NCI-H2171 treated with DMSO at 0.1 percent for 48 hours (cell line): ENCODE data around the gene TPBGL.
"Not testable (repeated sequence)": the region's sequence is repeated elsewhere in the genome, so short reads cannot be mapped to it uniquely, and the experiment has no call there.

ENCODE experiments used
- DNase-seq: peaks from one replicate; lab custom pipeline; 2025; lab: John Stamatoyannopoulos, UW

The TPBGL gene

GRCh38 chr11:75272821-75273301 lies 32.3 kb downstream of the TPBGL start:
- no peak for DNase-seq

GRCh38 chr11:75273411-75274391 lies 33.1 kb downstream of the TPBGL start:
- no peak for DNase-seq

DNA sequence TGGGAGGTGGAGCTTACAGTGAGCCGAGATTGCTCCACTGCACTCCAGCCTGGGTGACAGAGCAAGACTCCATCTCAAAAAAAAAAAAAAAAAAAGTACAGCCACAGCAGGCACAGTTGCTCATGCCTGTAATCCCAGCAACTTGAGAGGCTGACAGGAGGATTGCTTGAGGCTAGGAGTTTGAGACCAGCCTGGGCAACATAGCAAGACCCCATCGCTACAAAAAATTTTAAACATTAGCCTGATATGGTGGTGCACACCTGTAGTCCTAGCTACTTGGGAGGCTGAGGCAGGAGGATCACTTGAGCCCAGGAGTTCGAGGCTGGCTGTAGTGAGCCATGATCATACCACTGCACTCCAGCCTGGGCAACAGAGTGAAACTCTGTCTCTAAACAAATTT lies 34.1 kb downstream of the TPBGL start:
- DNase-seq: not testable (repeated sequence)

DNA sequence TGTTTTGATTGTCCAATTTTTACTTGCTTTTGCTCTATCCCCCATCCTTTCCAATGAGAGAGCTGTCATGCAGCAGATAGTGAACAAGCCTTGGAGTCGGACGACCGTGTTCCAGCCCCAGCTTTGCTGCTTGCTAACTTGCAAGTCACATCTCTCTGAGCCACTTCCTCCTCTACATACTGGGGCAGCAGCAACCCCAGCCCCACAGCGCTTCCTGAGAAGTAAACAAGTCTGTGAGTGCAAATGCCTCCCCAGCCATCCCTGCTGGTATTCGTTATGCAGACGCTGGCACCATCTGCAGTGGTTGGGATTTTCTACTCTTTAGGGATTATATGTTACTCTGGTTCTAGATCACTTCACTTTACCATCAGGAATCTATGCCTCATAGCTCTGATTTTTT lies 35.0 kb downstream of the TPBGL start:
- DNase-seq: peak; percentile 74

DNA sequence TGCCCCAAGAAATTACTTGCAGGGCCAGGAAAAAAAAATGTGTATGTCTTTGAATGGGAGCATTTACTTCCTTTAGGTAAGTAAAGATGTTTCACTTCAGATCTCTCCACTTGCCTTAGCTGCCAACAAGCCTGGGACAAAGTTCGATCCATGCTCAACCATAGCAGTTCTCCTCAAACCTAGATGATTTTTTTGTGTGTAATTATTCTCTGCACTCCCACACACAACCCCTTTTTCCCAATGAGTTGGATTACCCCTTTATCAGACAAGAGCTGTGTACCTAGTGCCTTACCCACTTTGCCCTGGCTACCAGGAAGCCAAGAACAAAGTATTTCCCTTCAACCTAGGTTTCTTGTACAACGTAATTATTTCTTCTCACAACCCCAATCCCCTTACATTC lies 35.6 kb downstream of the TPBGL start:
- no peak for DNase-seq

DNA sequence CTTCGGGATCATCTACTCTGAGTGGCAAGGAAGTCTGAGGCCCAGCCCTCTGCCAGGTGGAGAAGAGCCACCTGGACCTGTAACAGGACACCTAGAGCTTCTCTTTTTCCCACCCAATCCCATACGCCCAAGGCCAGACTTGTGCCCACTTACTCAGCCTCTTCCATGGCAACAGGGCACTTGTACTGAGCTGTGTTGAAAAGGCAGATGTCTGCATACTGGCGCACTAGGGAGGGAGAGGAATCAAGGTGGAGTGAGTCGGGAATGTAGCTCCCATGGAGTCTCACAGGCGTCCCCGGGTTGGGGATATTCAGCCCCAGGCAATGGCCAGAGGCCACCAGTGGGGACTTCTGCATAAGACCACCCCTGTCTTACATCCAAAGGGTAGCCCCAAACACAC lies 36.1 kb downstream of the TPBGL start:
- DNase-seq: peak; percentile 91

GRCh38 chr11:75277211-75277805 lies 36.7 kb downstream of the TPBGL start:
- DNase-seq: no peak

GRCh38 chr11:75277991-75278790 lies 37.6 kb downstream of the TPBGL start:
- DNase-seq: no peak

GRCh38 chr11:75279273-75279672 lies 38.7 kb downstream of the TPBGL start:
- no peak for DNase-seq

GRCh38 chr11:75280227-75280701 lies 39.7 kb downstream of the TPBGL start:
- DNase-seq: peak; percentile 63

GRCh38 chr11:75280770-75281468 lies 40.3 kb downstream of the TPBGL start:
- DNase-seq: no peak

- DNase-seq: no peak
These were observed 41.0 kb downstream of the TPBGL start for GRCh38 chr11:75281469-75282095.

GRCh38 chr11:75283391-75283931 lies 42.9 kb downstream of the TPBGL start:
- no peak for DNase-seq

- DNase-seq: no peak
These were observed 45.3 kb downstream of the TPBGL start for GRCh38 chr11:75285776-75286360.

DNA sequence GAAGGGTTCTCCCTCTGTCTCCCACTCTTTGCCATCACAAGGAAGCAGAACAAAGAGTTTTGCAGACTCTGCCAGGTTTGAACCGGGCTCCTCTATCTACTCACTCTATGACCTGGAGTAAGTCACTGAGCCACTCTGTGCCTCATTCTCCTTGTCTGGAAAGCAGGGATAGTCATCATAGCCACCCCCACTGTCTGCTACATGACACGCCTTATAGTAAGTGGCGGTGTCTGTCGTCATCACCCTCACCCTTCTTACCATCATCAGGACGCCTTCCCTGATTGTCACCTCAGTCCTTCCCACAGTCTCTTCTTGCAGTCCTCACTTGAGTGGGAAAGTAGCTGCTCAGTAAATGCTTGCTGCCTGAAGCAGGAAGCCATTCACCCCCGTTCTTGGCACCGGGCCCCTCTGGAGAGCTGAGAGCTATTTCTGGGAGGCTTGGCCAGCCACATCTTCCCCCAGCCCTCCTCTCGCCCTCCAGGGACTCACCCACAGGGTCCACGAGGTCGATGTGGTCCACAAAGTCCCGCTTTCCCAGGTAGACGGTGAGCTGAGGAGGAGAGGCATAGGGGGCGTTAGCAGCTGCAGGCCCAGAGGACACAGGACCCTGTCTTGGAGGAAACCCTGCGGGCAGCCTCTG lies 46.4 kb downstream of the TPBGL start:
- no peak for DNase-seq

DNA sequence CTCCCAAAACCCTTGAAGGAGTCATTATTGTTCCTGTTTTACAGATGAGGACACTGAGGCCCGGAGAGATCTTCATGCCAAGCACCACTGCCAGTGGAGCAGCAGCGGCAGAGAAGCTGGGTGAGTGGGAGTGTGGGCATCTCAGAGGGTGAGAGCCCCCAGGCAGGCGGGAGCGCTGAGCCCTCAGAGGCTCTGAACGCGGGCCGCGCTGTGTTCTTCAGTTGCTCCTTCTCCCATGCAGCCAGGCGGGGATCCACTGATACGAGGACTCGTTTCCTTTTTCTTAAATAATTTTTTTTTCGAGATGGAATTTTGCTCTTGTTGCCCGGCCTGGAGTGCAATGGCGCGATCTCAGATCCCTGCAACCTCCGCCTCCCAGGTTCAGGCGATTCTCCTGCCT lies 47.0 kb downstream of the TPBGL start:
- no peak for DNase-seq

GRCh38 chr11:75289511-75289760 lies 48.9 kb downstream of the TPBGL start:
- DNase-seq: no peak

- DNase-seq: no peak
These were observed 49.3 kb downstream of the TPBGL start for GRCh38 chr11:75289919-75290318.

DNA sequence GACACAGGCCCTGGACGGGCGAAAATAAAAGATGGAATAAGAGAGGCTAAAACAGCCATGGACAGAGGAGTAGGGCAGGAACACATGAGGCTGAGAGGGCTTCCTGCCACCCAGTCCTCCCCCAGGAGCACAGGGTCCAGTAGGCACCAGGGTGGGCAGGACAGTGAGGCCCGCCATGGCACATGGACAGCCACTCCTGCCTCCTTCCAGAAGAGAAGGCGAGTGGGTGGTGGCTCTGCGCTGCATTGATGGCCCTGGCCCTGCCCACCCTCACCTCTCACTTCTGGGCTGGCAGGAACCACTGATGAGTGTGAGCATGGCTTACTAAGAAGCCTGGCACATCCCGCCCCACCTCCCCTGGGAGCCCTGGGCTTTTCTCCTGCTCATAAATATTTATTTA lies 51.2 kb downstream of the TPBGL start:
- no peak for DNase-seq

- DNase-seq: no peak
These were observed 52.4 kb downstream of the TPBGL start for GRCh38 chr11:75292943-75293342.
